GM21528 (cell line): Measurements from ENCODE around the gene CNST.
"Not testable (repeated sequence)": the region's sequence is repeated elsewhere in the genome, so short reads cannot be mapped to it uniquely, and the experiment has no call there.

ENCODE experiments used
- ATAC-seq: cut with Tn5 transposase; IDR thresholded peaks from one replicate; pipeline ENCODE4 v1.9.1; 2021; ENCODE audit warnings: mild to moderate bottlenecking, moderate library complexity; ENCODE audit not compliant: unreplicated experiment, low FRiP score

The CNST gene

DNA sequence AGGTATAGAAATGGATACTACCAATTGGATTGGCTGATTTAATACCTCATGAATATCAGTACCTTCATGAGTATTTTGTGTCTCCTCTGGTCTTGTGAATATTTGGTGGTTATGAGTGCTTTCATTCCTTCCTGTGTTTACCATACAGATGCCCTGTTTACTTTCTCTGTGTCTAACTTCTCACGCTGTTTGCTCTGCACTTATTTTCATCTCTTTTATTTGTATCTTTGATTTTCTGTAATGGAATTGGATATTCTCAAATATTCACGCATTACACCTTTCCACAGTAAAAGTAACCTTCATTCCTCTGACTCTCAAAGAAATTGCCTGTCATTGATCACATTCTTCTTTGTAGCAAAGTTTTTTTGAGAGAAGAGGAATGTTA, 16.8 kb downstream of the CNST start:
- no peak for ATAC-seq

GRCh38 chr1:246583448-246584185, 17.4 kb downstream of the CNST start:
- ATAC-seq = no peak

GRCh38 chr1:246587032-246587431, 20.8 kb downstream of the CNST start:
- no peak for ATAC-seq

DNA sequence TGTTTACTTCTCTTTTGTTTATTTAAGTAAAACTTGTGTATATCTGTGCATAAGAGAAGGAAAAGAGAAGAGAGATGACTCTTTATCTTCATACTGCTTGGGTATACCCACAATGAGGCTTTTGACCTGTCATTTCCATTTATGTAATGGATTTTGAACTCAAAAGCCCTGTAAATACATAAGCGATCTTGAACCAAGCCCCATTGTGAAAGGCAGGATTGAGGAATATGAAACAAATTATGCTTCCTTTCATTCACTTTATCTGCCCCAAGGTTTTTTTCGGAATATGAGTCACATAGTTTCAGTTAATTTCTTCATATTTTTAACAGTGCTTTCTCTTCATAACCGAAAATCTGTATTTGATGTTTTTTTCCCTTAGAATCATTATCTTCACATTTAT, 21.4 kb downstream of the CNST start:
- ATAC-seq = no peak

GRCh38 chr1:246588159-246588721, 22.0 kb downstream of the CNST start:
- ATAC-seq = no peak

DNA sequence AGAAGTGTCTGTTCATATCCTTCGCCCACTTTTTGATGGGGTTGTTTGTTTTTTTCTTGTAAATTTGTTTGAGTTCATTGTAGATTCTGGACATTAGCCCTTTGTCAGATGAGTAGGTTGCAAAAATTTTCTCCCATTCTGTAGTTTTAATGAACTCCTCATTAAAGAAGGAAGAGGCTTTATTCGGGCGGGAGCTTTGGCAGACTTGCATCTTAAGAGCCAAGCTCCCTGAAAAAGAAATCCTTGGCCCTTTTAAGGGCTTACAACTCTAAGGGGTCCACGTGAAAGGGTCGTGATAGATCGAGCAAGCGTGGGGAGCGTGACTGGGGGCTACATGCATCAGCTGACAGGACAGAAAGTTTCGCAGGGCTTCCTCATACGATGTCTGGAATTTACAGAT, 23.7 kb downstream of the CNST start:
- ATAC-seq = not testable (repeated sequence)

DNA sequence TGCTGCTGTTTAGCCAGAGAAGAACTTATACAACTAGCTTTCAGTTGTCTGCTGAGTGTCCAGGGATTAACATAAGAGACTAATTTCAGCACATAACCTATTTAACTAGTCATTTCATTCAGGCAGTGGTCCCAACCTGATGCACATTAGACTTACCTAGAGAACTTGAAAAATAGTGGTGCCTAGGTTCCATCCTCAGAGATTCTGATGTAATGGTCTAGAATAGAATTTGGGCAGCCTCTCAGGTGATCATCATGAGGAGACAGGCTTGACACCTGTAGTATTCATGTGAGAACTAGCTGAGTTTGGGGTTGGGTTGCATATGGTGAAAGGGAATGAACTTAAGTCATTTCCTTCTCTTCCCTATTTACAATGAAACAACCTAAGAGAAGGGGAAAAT, 24.8 kb downstream of the CNST start:
- peak; percentile 28 for ATAC-seq

DNA sequence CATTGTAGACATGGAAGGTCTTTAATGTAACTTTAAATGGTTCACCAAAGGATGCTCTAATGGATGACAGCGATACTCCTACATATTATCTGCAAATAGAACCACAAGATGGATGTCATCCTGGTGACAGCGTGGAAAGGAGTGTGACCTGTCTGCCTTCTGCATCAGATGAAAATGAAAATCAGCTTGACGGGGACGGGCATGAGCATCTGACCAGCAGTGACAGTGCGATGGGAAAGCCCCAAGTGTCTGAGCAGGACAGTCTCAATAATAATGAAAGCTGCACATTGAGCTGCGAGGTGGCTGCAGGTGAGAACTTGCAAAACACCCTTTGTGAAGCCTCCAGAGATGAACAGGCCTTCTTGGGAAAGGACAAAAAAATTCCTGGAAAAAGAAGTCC, 25.2 kb downstream of the CNST start:
- ATAC-seq = peak; percentile 92

- no peak for ATAC-seq
These were observed 25.7 kb downstream of the CNST start for GRCh38 chr1:246591958-246592357.

- no peak for ATAC-seq
These were observed 26.4 kb downstream of the CNST start for GRCh38 chr1:246592695-246593094.

DNA sequence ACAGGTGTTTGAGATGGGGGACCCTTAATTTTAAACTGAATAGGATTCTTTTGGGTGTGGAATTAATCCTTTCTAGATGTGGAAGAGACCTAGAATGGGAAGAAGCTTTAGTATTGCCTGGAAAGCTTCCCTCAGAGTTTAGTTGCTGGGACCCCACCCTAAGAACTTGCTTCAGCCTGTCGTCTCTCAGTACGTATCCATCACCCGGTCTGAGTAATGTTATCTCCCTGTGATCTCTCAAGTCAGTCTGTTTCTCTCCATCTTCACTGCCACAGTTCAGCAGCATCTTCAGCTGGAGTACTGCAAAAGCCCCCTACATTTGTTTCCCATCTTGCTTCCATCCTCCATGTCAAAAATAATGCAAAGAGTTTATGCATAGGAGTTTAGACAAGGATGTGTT, 28.9 kb downstream of the CNST start:
- ATAC-seq = no peak

GRCh38 chr1:246597340-246597739, 31.1 kb downstream of the CNST start:
- no peak for ATAC-seq

DNA sequence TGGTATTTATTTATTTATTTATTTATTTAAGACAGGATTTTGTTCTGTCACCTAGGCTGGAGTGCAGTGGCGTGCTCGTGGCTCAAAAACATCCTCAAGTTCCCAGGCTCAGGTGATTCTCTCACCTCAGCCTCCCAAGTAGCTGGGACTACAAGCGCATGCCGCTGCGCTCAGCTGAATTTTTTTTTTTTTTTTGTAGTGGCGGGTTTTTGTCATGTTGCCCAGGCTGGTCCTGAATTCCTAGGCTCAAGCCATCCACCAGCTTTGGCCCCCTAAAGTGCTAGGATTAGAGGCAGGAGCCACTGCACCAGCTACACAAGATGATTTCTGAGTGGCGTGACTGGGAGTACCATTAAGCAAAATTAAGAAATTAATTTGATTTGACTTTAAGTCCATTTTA, 31.7 kb downstream of the CNST start:
- no peak for ATAC-seq

DNA sequence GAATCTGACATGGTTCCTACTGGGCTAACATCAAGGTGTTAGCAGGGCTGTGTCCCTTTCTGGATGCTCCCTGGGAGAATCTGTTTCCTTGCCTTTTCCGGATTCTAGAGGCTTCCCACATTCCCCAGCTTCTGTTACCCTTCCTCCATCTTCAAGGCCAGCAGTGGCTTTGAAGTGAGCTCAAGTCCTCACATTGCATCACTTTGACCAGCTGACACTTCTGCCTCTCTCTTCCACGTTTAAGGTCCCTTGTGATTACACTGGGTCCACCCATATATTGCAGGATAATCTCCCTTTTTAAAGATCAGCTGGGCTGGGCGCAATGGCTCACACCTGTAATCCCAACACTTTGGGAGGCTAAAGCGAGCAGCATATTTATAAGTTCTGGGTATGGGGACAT, 33.1 kb downstream of the CNST start:
- no peak for ATAC-seq

DNA sequence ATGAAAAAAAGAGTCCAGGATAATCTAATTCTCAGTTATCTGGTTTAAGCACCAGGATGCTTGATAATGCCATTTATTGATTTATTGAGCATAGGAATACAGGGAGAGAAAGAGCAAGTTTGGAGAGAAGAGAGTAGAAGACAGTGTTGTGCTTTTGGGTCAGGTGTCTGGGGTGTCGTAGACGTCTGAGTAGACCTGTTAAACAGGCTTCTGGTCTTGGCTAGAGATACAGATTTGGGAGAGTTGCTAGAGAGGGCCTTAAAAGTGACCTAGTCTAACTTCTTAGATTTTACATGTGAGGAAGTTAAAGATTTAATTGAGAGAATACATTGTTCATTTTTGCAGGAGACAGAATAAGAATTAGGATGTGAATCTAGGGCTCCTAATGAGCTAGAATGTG, 34.3 kb downstream of the CNST start:
- ATAC-seq = no peak

- ATAC-seq = no peak
These were observed 35.9 kb downstream of the CNST start for GRCh38 chr1:246602194-246602593.

DNA sequence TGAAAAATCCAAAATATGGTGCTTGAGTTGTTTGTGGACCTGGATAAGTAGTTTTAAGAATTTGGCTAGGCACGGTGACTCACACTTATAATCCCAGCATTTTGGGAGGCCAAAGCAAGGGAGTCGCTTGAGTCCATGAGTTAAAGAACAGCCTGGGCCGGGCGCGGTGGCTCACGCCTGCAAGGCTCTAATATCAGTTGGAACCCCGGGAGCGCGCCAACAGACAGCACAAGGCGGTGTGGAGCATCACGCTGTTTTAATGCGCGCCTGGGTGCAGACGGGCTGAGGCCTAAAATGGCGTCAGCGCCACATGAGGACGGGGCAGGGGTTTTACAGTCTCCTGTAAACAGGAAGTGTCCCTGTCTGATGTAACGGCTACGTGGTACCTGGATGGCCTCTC, 39.0 kb downstream of the CNST start:
- ATAC-seq = not testable (repeated sequence)

DNA sequence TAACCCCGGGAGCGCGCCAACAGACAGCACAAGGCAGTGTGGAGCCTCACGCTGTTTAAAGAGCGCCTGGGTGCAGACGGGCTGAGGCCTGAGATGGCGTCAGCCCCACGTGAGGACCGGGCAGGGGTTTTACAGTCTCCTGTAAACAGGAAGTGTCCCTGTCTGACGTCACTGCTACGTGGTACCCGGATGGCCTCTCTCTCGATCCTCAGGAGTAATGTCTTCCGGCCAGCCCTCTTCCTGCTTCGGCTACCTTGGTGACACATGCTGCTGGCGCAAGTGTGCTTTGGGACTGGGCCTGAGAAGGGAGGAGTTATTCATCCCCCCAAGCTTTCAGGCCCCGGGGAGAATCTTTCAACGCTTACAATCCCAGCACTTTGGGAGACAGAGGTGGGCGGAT, 41.2 kb downstream of the CNST start:
- no peak for ATAC-seq

GRCh38 chr1:246608616-246609376, 42.5 kb downstream of the CNST start:
- no peak for ATAC-seq

DNA sequence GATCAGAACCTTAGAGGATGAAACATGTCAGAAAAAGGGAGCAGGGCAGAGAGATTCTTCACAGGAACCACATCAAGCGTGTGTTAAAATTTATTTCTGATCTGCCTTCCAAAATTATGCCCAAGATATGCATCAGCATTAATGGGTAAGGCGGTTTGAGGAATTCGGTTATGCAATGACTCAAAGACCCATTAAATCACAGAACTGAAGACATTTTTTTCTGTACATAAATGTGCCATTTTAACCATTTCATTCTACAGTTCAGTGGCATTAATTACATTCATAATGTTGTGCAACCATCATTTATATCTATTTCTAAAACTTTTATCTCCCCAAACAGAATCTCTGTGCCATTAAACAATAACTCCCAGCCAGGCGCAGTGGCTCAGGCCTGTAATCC, 43.4 kb downstream of the CNST start:
- ATAC-seq = no peak

- no peak for ATAC-seq
These were observed 47.0 kb downstream of the CNST start for GRCh38 chr1:246613096-246613758.
